HL-60 (cell line): ENCODE measurements around the gene AFAP1L2.

Source experiments
- DNase-seq, 2 experiments: peaks; one replicate each; pipeline ENCODE4 v3.0.0-alpha.2; 2010 to 2020; ENCODE audit warnings: low read depth in 1 of 2, low spot score in 1 of 2
- H3K27ac ChIP-seq: fragments of 250-450 bp; sonication (Bioruptor Pico); replicated peaks from 2 replicates; pipeline ENCODE4 v1.5.1; 2020; ENCODE audit warnings: mild to moderate bottlenecking, moderate library complexity
- H3K27me3 ChIP-seq: fragments of 250-450 bp; sonication (Bioruptor Pico); 2 replicates; pipeline ENCODE4 v1.5.1; 2021; ENCODE audit warnings: mild to moderate bottlenecking, moderate library complexity; ENCODE audit not compliant: insufficient read depth, poor library complexity, severe bottlenecking
- H3K4me3 ChIP-seq: replicated peaks from 2 replicates; pipeline ENCODE4 v1.5.1; 2011; ENCODE audit warnings: mild to moderate bottlenecking, control low read depth, low read length; ENCODE audit not compliant: insufficient read depth
- GABPA ChIP-seq: IDR thresholded peaks from 2 replicates; pipeline ENCODE4 v1.6.1; 2012; ENCODE audit warnings: low read depth
- POLR2AphosphoS5 ChIP-seq: IDR thresholded peaks from 2 replicates; pipeline ENCODE4 v1.6.1; 2012; ENCODE audit warnings: low read depth
- SPI1 ChIP-seq: IDR thresholded peaks from 2 replicates; pipeline ENCODE4 v1.6.1; 2012; ENCODE audit warnings: low read depth, mild to moderate bottlenecking, borderline replicate concordance
- TF ChIP-seq, protein P1 (sequence below): IDR thresholded peaks from one replicate; pipeline ENCODE4 v1.5.1; 2011; ENCODE audit warnings: low read length, control low read depth, inconsistent platforms; ENCODE audit not compliant: insufficient read depth
- TF ChIP-seq, protein P2 (sequence below): IDR thresholded peaks from 2 replicates; pipeline ENCODE4 v1.6.1; 2012; ENCODE audit warnings: low read depth; ENCODE audit not compliant: insufficient replicate concordance

Gene AFAP1L2

DNA sequence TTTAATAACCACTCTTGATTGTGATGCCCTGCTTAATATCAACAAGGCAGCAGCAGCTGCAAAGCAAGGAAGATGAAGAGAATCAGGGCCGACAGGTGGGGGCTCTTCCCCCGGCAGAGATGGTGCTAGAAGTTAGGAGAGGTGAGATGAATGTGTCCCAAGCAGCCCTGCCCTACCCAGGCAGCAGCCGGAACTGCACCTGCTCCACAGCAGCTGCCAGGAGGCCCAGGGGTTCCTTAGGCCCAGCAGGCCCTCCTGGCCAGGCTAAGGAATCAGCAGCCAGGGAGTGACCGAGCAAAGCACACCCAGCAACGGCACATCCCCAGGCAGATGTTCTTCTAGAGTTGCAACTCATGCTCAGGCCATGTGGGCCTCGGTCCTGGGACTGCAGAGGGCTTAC lies 17.9 kb downstream of the AFAP1L2 start:
- TF ChIP-seq POLR2AphosphoS5 (no peak), SPI1 (no peak), GABPA (no peak)
- TF ChIP-seq, protein P1, sequence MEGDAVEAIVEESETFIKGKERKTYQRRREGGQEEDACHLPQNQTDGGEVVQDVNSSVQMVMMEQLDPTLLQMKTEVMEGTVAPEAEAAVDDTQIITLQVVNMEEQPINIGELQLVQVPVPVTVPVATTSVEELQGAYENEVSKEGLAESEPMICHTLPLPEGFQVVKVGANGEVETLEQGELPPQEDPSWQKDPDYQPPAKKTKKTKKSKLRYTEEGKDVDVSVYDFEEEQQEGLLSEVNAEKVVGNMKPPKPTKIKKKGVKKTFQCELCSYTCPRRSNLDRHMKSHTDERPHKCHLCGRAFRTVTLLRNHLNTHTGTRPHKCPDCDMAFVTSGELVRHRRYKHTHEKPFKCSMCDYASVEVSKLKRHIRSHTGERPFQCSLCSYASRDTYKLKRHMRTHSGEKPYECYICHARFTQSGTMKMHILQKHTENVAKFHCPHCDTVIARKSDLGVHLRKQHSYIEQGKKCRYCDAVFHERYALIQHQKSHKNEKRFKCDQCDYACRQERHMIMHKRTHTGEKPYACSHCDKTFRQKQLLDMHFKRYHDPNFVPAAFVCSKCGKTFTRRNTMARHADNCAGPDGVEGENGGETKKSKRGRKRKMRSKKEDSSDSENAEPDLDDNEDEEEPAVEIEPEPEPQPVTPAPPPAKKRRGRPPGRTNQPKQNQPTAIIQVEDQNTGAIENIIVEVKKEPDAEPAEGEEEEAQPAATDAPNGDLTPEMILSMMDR, result no peak
- TF ChIP-seq, protein P2, sequence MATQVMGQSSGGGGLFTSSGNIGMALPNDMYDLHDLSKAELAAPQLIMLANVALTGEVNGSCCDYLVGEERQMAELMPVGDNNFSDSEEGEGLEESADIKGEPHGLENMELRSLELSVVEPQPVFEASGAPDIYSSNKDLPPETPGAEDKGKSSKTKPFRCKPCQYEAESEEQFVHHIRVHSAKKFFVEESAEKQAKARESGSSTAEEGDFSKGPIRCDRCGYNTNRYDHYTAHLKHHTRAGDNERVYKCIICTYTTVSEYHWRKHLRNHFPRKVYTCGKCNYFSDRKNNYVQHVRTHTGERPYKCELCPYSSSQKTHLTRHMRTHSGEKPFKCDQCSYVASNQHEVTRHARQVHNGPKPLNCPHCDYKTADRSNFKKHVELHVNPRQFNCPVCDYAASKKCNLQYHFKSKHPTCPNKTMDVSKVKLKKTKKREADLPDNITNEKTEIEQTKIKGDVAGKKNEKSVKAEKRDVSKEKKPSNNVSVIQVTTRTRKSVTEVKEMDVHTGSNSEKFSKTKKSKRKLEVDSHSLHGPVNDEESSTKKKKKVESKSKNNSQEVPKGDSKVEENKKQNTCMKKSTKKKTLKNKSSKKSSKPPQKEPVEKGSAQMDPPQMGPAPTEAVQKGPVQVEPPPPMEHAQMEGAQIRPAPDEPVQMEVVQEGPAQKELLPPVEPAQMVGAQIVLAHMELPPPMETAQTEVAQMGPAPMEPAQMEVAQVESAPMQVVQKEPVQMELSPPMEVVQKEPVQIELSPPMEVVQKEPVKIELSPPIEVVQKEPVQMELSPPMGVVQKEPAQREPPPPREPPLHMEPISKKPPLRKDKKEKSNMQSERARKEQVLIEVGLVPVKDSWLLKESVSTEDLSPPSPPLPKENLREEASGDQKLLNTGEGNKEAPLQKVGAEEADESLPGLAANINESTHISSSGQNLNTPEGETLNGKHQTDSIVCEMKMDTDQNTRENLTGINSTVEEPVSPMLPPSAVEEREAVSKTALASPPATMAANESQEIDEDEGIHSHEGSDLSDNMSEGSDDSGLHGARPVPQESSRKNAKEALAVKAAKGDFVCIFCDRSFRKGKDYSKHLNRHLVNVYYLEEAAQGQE, result no peak
- no peak for DNase-seq
- no peak overlapping the region for H3K4me3 ChIP-seq
- H3K27ac ChIP-seq, result no peak overlapping the region
- H3K27me3 ChIP-seq, result no peaks in the 10 kb centered on the region

DNA sequence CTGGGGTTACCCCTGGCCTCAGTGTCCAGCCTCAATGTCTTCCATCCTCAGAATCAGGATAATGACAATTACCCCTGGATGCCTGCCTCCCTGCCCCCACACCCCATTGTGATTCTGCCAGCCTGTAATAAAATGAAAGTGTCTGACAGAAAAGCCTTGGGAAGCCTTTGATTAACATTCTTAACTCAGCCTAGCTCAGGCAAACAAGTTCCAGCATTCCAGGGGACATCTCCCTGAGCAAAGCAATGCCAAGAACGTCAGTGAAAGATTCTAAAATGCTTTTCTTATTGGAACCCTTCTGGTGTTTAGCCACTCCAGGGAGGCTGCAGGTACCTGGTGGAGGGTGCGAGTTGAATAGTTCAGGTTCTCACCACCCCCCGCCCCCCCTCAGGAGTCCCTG lies 18.7 kb downstream of the AFAP1L2 start:
- DNase-seq, result no peak
- no peak overlapping the region for H3K27ac ChIP-seq
- no peak for TF ChIP-seq GABPA
- H3K4me3 ChIP-seq, result no peak overlapping the region
- H3K27me3 ChIP-seq, result no peaks in the 10 kb centered on the region

DNA sequence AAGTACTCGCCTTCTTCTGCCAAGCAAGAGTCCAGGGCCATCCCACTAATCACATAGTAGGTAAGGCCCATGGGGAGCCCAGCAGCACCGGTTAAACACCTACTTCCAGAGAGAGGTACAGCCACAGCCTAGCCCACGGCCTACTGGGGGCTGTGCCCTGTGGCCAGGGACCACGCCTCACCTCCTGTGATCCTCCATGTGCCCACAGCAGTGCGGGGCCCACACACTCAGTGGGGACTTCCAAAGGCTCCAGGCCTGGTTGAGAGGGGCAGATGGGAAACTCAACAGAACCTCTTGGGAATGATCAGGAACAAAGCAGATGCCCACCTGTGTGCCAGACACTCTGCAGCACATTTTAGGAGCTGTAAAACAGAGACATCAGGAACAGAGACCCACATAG lies 19.7 kb downstream of the AFAP1L2 start:
- Histone ChIP-seq H3K27ac (no peak overlapping the region), H3K27me3 (no peaks in the 10 kb centered on the region), H3K4me3 (no peak overlapping the region)
- TF ChIP-seq SPI1 (no peak), GABPA (no peak), POLR2AphosphoS5 (no peak)
- TF ChIP-seq, protein P2, result no peak
- TF ChIP-seq, protein P1, result no peak
- no peak for DNase-seq

DNA sequence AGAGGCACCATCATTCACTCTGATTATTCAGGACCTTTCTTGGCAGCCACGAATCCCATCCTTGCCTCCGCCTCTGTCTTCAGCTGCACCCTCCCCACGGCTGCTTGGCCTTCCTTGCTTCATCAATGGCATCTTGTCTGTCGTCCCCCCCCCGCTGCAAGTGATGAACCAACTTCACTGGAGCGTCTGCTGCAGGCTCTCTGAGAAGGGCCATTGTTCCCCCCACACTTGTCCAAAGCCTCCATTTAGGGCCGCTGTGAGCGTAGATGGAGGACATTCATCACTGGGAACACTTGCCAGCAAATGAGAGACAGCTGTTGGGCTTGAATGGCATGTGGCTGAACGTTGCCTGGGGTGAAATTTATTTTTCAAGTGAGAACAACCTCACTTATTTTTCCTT lies 20.1 kb downstream of the AFAP1L2 start:
- no peak for TF ChIP-seq SPI1
- no peak for TF ChIP-seq GABPA
- TF ChIP-seq, protein P2, result no peak
- no peak for TF ChIP-seq POLR2AphosphoS5
- TF ChIP-seq, protein P1, result no peak
- no peak overlapping the region for H3K27ac ChIP-seq

More for the DNA sequence above, 20.1 kb downstream of the AFAP1L2 start:
- no peak for DNase-seq
- no peaks in the 10 kb centered on the region for H3K27me3 ChIP-seq
- no peak overlapping the region for H3K4me3 ChIP-seq
